Stimulated activated CD4-positive, alpha-beta T cell treated with anti-CD3 and anti-CD28 coated beads, Interleukin-15, amount 100 ng/mL, for 48 hours (primary cell): Measurements from ENCODE around the gene TXNIP.

ENCODE experiments used
- DNase-seq, 2 donors: peaks; one replicate each; pipeline ENCODE4 v3.0.0-alpha.2; 2020; ENCODE audit warnings: low read depth in 2 of 2

TXNIP gene

GRCh38 chr1:145985502-145986439 lies 10.6 kb downstream of the TXNIP start:
- no peak for DNase-seq

GRCh38 chr1:145985129-145985501 lies 11.3 kb downstream of the TXNIP start:
- DNase-seq = no peak

GRCh38 chr1:145983960-145984830 lies 12.2 kb downstream of the TXNIP start:
- DNase-seq = no peak

- no peak for DNase-seq
Observed at GRCh38 chr1:145983206-145983675, 13.1 kb downstream of the TXNIP start.

- no peak for DNase-seq
Observed at GRCh38 chr1:145982010-145982723, 14.2 kb downstream of the TXNIP start.

- DNase-seq = no peak
Observed at GRCh38 chr1:145980457-145980994, 15.9 kb downstream of the TXNIP start.

GRCh38 chr1:145979746-145980456 lies 16.5 kb downstream of the TXNIP start:
- no peak for DNase-seq

GRCh38 chr1:145978854-145979745 lies 17.3 kb downstream of the TXNIP start:
- DNase-seq = peak; percentile 80 to 81

- DNase-seq = no peak
Observed at GRCh38 chr1:145978471-145978853, 17.9 kb downstream of the TXNIP start.

- peak in 1 of 2 donors; percentile 59 for DNase-seq
Observed at GRCh38 chr1:145977486-145978470, 18.6 kb downstream of the TXNIP start.

- no peak for DNase-seq
Observed at GRCh38 chr1:145977016-145977415, 19.4 kb downstream of the TXNIP start.

- no peak for DNase-seq
Observed at GRCh38 chr1:145975216-145975615, 21.2 kb downstream of the TXNIP start.

GRCh38 chr1:145974721-145975120 lies 21.7 kb downstream of the TXNIP start:
- DNase-seq = no peak

- no peak for DNase-seq
Observed at GRCh38 chr1:145972580-145972979, 23.8 kb downstream of the TXNIP start.

- DNase-seq = no peak
Observed at GRCh38 chr1:145967288-145967687, 29.1 kb downstream of the TXNIP start.

GRCh38 chr1:145965119-145965744 lies 31.1 kb downstream of the TXNIP start:
- no peak for DNase-seq

GRCh38 chr1:145964328-145965118 lies 31.9 kb downstream of the TXNIP start, which contains the start of the genes ANKRD34A and POLR3GL:
Gene ANKRD34A, minus strand, starts transcription at chr1:145964575. Its CDS starts 2,816 bp downstream, at chr1:145961759.
Gene POLR3GL, plus strand, starts transcription at chr1:145964690. Its CDS starts 10,176 bp downstream, at chr1:145974866.
- DNase-seq = peak; percentile 85 to 87
